HepG2 (cell line): Measurements from ENCODE around the gene GP9.

ENCODE experiments used
- AFF4 ChIP-seq: sonication (generic); formaldehyde crosslinking; IDR thresholded peaks from 2 replicates; pipeline ENCODE4 v1.4.0; 2020; ENCODE audit warnings: missing genetic modification reagents
- CEBPB ChIP-seq: IDR thresholded peaks from 2 replicates; pipeline ENCODE4 v1.6.1; 2011; ENCODE audit warnings: low read depth, low read length, improper control_type of control experiment, borderline replicate concordance
- CTCF ChIP-seq: sonication (generic); formaldehyde crosslinking; IDR thresholded peaks from 2 replicates; pipeline ENCODE4 v1.5.0; 2020; ENCODE audit warnings: mild to moderate bottlenecking, missing genetic modification reagents, moderate library complexity
- E2F5 ChIP-seq: sonication (generic); formaldehyde crosslinking; conservative IDR thresholded peaks from 2 replicates; pipeline ENCODE4 v1.4.0; 2020; ENCODE audit warnings: missing genetic modification reagents
- FOXK2 ChIP-seq: fragments of 450-650 bp; IDR thresholded peaks from 2 replicates; pipeline ENCODE4 v1.6.1; 2016
- MAX ChIP-seq: IDR thresholded peaks from 2 replicates; pipeline ENCODE4 v1.6.1; 2012; ENCODE audit warnings: inconsistent platforms
- POLR2AphosphoS5 ChIP-seq: IDR thresholded peaks from 2 replicates; pipeline ENCODE4 v1.6.1; 2012; ENCODE audit warnings: low read depth, low read length
- SIN3A ChIP-seq: IDR thresholded peaks from 2 replicates; pipeline ENCODE4 v1.6.1; 2011; ENCODE audit warnings: low read depth, mild to moderate bottlenecking, control low read depth, low read length, borderline replicate concordance
- ZBTB7B ChIP-seq: sonication (generic); formaldehyde crosslinking; IDR thresholded peaks from 2 replicates; pipeline ENCODE4 v1.4.0; 2020; ENCODE audit warnings: missing genetic modification reagents
- ZNF44 ChIP-seq: sonication (generic); formaldehyde crosslinking; IDR thresholded peaks from 2 replicates; pipeline ENCODE4 v1.5.1; 2020; ENCODE audit warnings: mild to moderate bottlenecking, missing genetic modification reagents

- no peak for TF ChIP-seq SIN3A
- TF ChIP-seq POLR2AphosphoS5, result no peak
- no peak for TF ChIP-seq FOXK2
- TF ChIP-seq ZBTB7B (CRISPR knock-in tag), result no peak
- TF ChIP-seq E2F5 (CRISPR knock-in tag), result no peak
- no peak for TF ChIP-seq AFF4 (CRISPR knock-in tag)
- TF ChIP-seq CEBPB, result no peak
- no peak for TF ChIP-seq CTCF (CRISPR knock-in tag)
- no peak for TF ChIP-seq ZNF44 (CRISPR knock-in tag)
- TF ChIP-seq MAX, result no peak
These were observed at the start of gene GP9 for GRCh38 chr3:129060276-129061022.
